ENCODE data around the gene SREBF2.

Gene SREBF2

GRCh38 chr22:41909310-41910049 lies 76.6 kb downstream of the SREBF2 start:
- Histone ChIP-seq H3K27me3 (ENCODE audit: insufficient read depth, poor library complexity, severe bottlenecking) (peaks cover 38% of the 10 kb centered on the region), H3K27ac (replicated peaks) (no peak overlapping the region), H3K4me3 (replicated peaks; ENCODE audit: insufficient read depth, low read length) (no peak overlapping the region)
- no peak for DNase-seq (ENCODE audit: low read depth in 1 of 2, low spot score in 1 of 2)
- TF ChIP-seq, protein P1, sequence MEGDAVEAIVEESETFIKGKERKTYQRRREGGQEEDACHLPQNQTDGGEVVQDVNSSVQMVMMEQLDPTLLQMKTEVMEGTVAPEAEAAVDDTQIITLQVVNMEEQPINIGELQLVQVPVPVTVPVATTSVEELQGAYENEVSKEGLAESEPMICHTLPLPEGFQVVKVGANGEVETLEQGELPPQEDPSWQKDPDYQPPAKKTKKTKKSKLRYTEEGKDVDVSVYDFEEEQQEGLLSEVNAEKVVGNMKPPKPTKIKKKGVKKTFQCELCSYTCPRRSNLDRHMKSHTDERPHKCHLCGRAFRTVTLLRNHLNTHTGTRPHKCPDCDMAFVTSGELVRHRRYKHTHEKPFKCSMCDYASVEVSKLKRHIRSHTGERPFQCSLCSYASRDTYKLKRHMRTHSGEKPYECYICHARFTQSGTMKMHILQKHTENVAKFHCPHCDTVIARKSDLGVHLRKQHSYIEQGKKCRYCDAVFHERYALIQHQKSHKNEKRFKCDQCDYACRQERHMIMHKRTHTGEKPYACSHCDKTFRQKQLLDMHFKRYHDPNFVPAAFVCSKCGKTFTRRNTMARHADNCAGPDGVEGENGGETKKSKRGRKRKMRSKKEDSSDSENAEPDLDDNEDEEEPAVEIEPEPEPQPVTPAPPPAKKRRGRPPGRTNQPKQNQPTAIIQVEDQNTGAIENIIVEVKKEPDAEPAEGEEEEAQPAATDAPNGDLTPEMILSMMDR (IDR thresholded peaks at IDR 0.05; ENCODE audit: insufficient read depth, low read length), result no peak
- TF ChIP-seq GABPA (IDR thresholded peaks at IDR 0.05; ENCODE audit: low read depth), result no peak
- no peak for TF ChIP-seq SPI1 (IDR thresholded peaks at IDR 0.05; ENCODE audit: borderline replicate concordance, low read depth)
- TF ChIP-seq, protein P2, sequence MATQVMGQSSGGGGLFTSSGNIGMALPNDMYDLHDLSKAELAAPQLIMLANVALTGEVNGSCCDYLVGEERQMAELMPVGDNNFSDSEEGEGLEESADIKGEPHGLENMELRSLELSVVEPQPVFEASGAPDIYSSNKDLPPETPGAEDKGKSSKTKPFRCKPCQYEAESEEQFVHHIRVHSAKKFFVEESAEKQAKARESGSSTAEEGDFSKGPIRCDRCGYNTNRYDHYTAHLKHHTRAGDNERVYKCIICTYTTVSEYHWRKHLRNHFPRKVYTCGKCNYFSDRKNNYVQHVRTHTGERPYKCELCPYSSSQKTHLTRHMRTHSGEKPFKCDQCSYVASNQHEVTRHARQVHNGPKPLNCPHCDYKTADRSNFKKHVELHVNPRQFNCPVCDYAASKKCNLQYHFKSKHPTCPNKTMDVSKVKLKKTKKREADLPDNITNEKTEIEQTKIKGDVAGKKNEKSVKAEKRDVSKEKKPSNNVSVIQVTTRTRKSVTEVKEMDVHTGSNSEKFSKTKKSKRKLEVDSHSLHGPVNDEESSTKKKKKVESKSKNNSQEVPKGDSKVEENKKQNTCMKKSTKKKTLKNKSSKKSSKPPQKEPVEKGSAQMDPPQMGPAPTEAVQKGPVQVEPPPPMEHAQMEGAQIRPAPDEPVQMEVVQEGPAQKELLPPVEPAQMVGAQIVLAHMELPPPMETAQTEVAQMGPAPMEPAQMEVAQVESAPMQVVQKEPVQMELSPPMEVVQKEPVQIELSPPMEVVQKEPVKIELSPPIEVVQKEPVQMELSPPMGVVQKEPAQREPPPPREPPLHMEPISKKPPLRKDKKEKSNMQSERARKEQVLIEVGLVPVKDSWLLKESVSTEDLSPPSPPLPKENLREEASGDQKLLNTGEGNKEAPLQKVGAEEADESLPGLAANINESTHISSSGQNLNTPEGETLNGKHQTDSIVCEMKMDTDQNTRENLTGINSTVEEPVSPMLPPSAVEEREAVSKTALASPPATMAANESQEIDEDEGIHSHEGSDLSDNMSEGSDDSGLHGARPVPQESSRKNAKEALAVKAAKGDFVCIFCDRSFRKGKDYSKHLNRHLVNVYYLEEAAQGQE (IDR thresholded peaks at IDR 0.05; ENCODE audit: insufficient replicate concordance, low read depth), result no peak
- no peak for TF ChIP-seq POLR2AphosphoS5 (IDR thresholded peaks at IDR 0.05; ENCODE audit: low read depth)

DNA sequence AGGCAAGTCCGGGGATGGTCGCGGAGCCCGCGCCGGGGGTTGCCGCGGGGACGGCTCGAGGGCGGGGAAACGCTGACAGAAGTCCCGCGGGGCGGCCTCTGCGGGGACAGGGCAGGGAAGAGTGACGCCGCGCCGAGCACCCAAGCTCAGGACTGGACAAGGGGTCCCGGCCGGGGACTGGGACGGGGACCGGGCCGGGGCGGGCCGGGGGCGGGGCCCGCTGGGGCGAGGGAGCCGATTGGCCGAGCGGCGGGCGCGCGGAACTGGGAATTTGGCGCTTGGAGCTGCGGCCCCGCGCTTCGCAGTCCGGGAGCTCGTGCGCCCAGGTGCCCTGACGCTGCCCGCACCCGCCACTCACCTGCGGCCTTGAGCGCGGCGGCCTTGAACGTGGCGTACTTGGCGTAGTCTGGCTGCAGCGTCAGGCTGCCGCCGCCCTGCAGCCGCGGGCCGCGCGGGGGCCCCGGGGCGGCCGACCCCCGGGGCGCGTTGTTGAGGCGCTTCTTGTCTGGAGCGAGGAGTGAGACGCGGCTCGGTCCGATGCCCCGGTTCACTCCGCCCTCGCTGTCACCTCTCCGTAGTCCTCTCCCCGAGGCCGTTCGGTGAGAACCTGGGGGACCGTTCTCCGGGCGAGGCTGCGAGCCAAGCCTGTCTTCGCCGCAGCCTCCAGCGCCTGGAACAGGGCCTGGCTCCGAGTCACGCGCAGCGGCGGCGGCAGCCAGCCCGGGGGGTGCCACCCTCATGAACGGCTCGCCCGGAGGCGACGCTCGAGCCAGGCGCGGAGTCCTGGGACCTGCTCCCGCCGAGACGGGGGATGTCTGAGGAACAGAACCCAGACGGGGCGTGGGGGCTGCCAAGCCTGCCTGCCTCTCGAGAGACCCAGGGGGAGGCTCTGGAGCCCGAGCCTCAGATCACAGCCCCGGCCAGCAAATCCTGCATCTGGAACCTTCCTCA lies 77.4 kb downstream of the SREBF2 start:
- Histone ChIP-seq H3K4me3 (replicated peaks; ENCODE audit: insufficient read depth, low read length) (0 out of 2 replicates have a peak overlapping the region, but pooled peaks have one; percentile 4), H3K27me3 (ENCODE audit: insufficient read depth, poor library complexity, severe bottlenecking) (peaks cover 41% of the 10 kb centered on the region), H3K27ac (replicated peaks) (no peak overlapping the region)
- TF ChIP-seq GABPA (IDR thresholded peaks at IDR 0.05; ENCODE audit: low read depth) (no peak), POLR2AphosphoS5 (IDR thresholded peaks at IDR 0.05; ENCODE audit: low read depth) (no peak), SPI1 (IDR thresholded peaks at IDR 0.05; ENCODE audit: borderline replicate concordance, low read depth) (no peak)
- TF ChIP-seq, protein P2 (IDR thresholded peaks at IDR 0.05; ENCODE audit: insufficient replicate concordance, low read depth), result no peak
- TF ChIP-seq, protein P1 (IDR thresholded peaks at IDR 0.05; ENCODE audit: insufficient read depth, low read length), result no peak
- no peak for DNase-seq (ENCODE audit: low read depth in 1 of 2, low spot score in 1 of 2)

GRCh38 chr22:41911001-41911611 lies 78.2 kb downstream of the SREBF2 start:
- TF ChIP-seq, protein P1 (IDR thresholded peaks at IDR 0.05; ENCODE audit: insufficient read depth, low read length), result no peak
- no peak for TF ChIP-seq POLR2AphosphoS5 (IDR thresholded peaks at IDR 0.05; ENCODE audit: low read depth)
- no peak for TF ChIP-seq SPI1 (IDR thresholded peaks at IDR 0.05; ENCODE audit: borderline replicate concordance, low read depth)
- no peak for TF ChIP-seq GABPA (IDR thresholded peaks at IDR 0.05; ENCODE audit: low read depth)
- TF ChIP-seq, protein P2 (IDR thresholded peaks at IDR 0.05; ENCODE audit: insufficient replicate concordance, low read depth), result no peak
- no peak for DNase-seq (ENCODE audit: low read depth in 1 of 2, low spot score in 1 of 2)
- H3K4me3 ChIP-seq (replicated peaks; ENCODE audit: insufficient read depth, low read length), result no peak overlapping the region
- H3K27me3 ChIP-seq (ENCODE audit: insufficient read depth, poor library complexity, severe bottlenecking), result peaks cover 48% of the 10 kb centered on the region
- no peak overlapping the region for H3K27ac ChIP-seq (replicated peaks)

Measured in HL-60 (cell line).